HG03064 (cell line): ENCODE measurements around the gene AGPAT2.

ENCODE experiments used
- ATAC-seq: cut with Tn5 transposase; IDR thresholded peaks from one replicate; pipeline ENCODE4 v1.9.1; 2021; ENCODE audit warnings: low read depth; ENCODE audit not compliant: unreplicated experiment

Gene AGPAT2

GRCh38 chr9:136629001-136629878 lies 58.0 kb downstream of the AGPAT2 start:
- ATAC-seq: no peak

- no peak for ATAC-seq
Measured at GRCh38 chr9:136628268-136628667, 59.0 kb downstream of the AGPAT2 start.

GRCh38 chr9:136627703-136628102 lies 59.6 kb downstream of the AGPAT2 start:
- ATAC-seq: no peak

- no peak for ATAC-seq
Measured at GRCh38 chr9:136626740-136627642, 60.3 kb downstream of the AGPAT2 start.

GRCh38 chr9:136626066-136626725 lies 61.1 kb downstream of the AGPAT2 start:
- no peak for ATAC-seq

GRCh38 chr9:136625101-136626065 lies 61.9 kb downstream of the AGPAT2 start:
- no peak for ATAC-seq

- ATAC-seq: no peak
Measured at GRCh38 chr9:136624184-136624951, 62.9 kb downstream of the AGPAT2 start.

- no peak for ATAC-seq
Measured at GRCh38 chr9:136623842-136624183, 63.4 kb downstream of the AGPAT2 start.
